MM.1S (cell line): ENCODE measurements around the gene SEMA3E.

Source experiments
- DNase-seq: peaks from one replicate; pipeline ENCODE4 v3.0.0-alpha.2; 2015
- H2AFZ ChIP-seq: fragments of 300-600 bp; sonication (generic); 2 replicates; pipeline ENCODE4 v1.6.0; 2016; ENCODE audit warnings: antibody characterized with exemption, low read length
- H3F3A ChIP-seq: fragments of 300-600 bp; sonication (generic); 2 replicates; pipeline ENCODE4 v1.6.1; 2016; ENCODE audit warnings: mild to moderate bottlenecking, antibody characterized with exemption, low read length, moderate library complexity, mixed read lengths; ENCODE audit not compliant: insufficient read depth
- H3K27ac ChIP-seq: fragments of 300-600 bp; sonication (generic); 2 replicates; pipeline ENCODE4 v1.5.1; 2016; ENCODE audit warnings: mild to moderate bottlenecking, low read length
- H3K27me3 ChIP-seq: fragments of 300-600 bp; sonication (generic); replicated peaks from 2 replicates; pipeline ENCODE4 v1.6.0; 2016; ENCODE audit warnings: low read length; ENCODE audit not compliant: insufficient read depth
- H3K36me3 ChIP-seq: fragments of 300-600 bp; sonication (generic); replicated peaks from 2 replicates; pipeline ENCODE4 v1.6.1; 2016; ENCODE audit warnings: mild to moderate bottlenecking, low read length, mixed read lengths; ENCODE audit not compliant: insufficient read depth
- H3K4me1 ChIP-seq: fragments of 300-600 bp; sonication (generic); 2 replicates; pipeline ENCODE4 v1.6.1; 2016; ENCODE audit warnings: low read length, mixed read lengths
- H3K4me2 ChIP-seq: fragments of 300-600 bp; sonication (generic); 2 replicates; pipeline ENCODE4 v1.6.0; 2016; ENCODE audit warnings: low read depth, low read length
- H3K4me3 ChIP-seq: fragments of 300-600 bp; sonication (generic); 2 replicates; pipeline ENCODE4 v1.5.1; 2016; ENCODE audit warnings: low read length, mixed read lengths
- H3K79me2 ChIP-seq: fragments of 300-600 bp; sonication (generic); 2 replicates; pipeline ENCODE4 v1.6.1; 2016; ENCODE audit warnings: mixed run types, low read length, mixed read lengths
- H3K9ac ChIP-seq: fragments of 300-600 bp; sonication (generic); 2 replicates; pipeline ENCODE4 v1.6.1; 2016; ENCODE audit warnings: low read length, mixed read lengths
- H3K9me2 ChIP-seq: fragments of 300-600 bp; sonication (generic); replicated peaks from 2 replicates; pipeline ENCODE4 v1.6.1; 2016; ENCODE audit warnings: mild to moderate bottlenecking, low read length, mixed read lengths; ENCODE audit not compliant: insufficient read depth
- H3K9me3 ChIP-seq: fragments of 300-600 bp; sonication (generic); replicated peaks from 2 replicates; pipeline ENCODE4 v1.6.1; 2016; ENCODE audit warnings: mild to moderate bottlenecking, low read length, mixed read lengths; ENCODE audit not compliant: insufficient read depth
- H4K20me1 ChIP-seq: fragments of 300-600 bp; sonication (generic); 2 replicates; pipeline ENCODE4 v1.6.1; 2016; ENCODE audit warnings: mild to moderate bottlenecking, low read length, moderate library complexity, mixed read lengths; ENCODE audit not compliant: insufficient read depth
- EZH2 ChIP-seq: fragments of 300-600 bp; sonication (generic); optimal IDR thresholded peaks from 2 replicates; pipeline ENCODE3; 2017; ENCODE audit warnings: low read depth, mild to moderate bottlenecking, antibody characterized with exemption, low read length, mixed read lengths
- EZH2phosphoT487 ChIP-seq: fragments of 300-600 bp; sonication (generic); IDR thresholded peaks from 2 replicates; pipeline ENCODE4 v1.6.1; 2018; ENCODE audit warnings: antibody characterized with exemption, low read length
- TF ChIP-seq, protein P1 (sequence below): fragments of 300-600 bp; sonication (generic); IDR thresholded peaks from 2 replicates; pipeline ENCODE4 v1.5.1; 2016; ENCODE audit warnings: antibody characterized with exemption, low read length, mixed read lengths

Gene SEMA3E

DNA sequence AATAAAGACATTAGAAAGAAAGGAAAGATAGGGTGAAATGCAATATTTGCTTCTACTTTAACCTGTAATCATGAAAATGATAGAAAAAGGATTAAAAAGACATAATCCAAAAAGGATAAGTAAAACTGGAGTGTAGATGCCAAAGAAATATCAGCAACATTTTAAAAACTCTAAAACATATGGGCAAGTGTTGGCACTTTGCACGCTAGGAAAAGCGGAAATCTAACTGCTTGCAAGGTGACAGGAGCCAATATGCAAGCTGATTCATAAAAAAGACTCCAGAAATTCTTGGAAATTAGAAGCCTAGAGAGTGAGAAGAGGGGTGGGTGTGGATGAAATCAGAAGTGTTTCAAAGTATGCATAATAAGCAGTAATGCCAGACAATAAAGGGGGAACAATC, 161.1 kb downstream of the SEMA3E start:
- no peak overlapping the region for H3K4me2 ChIP-seq
- no peaks in the 10 kb centered on the region for H3K9me3 ChIP-seq
- no peaks in the 10 kb centered on the region for H3K9me2 ChIP-seq
- DNase-seq: no peak
- H2AFZ ChIP-seq: no peak overlapping the region
- H3K27me3 ChIP-seq: no peaks in the 10 kb centered on the region
- H3F3A ChIP-seq: no peaks in the 10 kb centered on the region
- H3K36me3 ChIP-seq: no peaks in the 10 kb centered on the region
- TF ChIP-seq, protein P1, sequence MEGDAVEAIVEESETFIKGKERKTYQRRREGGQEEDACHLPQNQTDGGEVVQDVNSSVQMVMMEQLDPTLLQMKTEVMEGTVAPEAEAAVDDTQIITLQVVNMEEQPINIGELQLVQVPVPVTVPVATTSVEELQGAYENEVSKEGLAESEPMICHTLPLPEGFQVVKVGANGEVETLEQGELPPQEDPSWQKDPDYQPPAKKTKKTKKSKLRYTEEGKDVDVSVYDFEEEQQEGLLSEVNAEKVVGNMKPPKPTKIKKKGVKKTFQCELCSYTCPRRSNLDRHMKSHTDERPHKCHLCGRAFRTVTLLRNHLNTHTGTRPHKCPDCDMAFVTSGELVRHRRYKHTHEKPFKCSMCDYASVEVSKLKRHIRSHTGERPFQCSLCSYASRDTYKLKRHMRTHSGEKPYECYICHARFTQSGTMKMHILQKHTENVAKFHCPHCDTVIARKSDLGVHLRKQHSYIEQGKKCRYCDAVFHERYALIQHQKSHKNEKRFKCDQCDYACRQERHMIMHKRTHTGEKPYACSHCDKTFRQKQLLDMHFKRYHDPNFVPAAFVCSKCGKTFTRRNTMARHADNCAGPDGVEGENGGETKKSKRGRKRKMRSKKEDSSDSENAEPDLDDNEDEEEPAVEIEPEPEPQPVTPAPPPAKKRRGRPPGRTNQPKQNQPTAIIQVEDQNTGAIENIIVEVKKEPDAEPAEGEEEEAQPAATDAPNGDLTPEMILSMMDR: no peak
- TF ChIP-seq EZH2 (no peak), EZH2phosphoT487 (no peak)
- no peaks in the 10 kb centered on the region for H4K20me1 ChIP-seq
- no peaks in the 10 kb centered on the region for H3K4me1 ChIP-seq
- no peak overlapping the region for H3K9ac ChIP-seq
- no peak overlapping the region for H3K4me3 ChIP-seq
- no peaks in the 10 kb centered on the region for H3K79me2 ChIP-seq
- H3K27ac ChIP-seq: no peak overlapping the region

DNA sequence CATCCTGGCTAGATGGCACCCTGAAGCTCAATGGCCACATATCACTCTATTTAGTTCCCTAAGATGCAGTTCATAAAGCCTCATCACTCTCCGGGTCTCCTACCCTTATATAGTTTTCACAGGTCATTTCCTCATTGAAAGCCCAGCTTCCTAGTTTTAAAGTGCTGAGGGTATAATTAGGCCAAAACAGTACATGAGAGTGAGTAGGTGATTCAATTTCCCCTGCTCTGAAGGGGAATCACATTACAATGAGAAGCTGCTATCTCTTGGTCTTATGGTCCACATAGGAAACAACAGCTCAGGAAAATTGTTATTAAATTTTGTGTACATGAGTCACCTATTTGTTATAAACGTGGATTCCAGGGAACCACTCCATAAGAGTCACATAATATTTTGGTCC, 162.0 kb downstream of the SEMA3E start:
- Histone ChIP-seq H4K20me1 (no peaks in the 10 kb centered on the region), H2AFZ (no peak overlapping the region), H3K4me1 (no peaks in the 10 kb centered on the region), H3K27me3 (no peaks in the 10 kb centered on the region), H3F3A (no peaks in the 10 kb centered on the region), H3K9ac (no peak overlapping the region), H3K36me3 (no peaks in the 10 kb centered on the region), H3K4me2 (no peak overlapping the region), H3K9me2 (no peaks in the 10 kb centered on the region), H3K9me3 (no peaks in the 10 kb centered on the region), H3K79me2 (no peaks in the 10 kb centered on the region), H3K4me3 (no peak overlapping the region), H3K27ac (no peak overlapping the region)
- TF ChIP-seq EZH2phosphoT487 (no peak), EZH2 (no peak)
- TF ChIP-seq, protein P1: no peak
- no peak for DNase-seq

- Histone ChIP-seq H3F3A (no peaks in the 10 kb centered on the region), H3K36me3 (no peaks in the 10 kb centered on the region)
These were observed 162.4 kb downstream of the SEMA3E start for GRCh38 chr7:83486536-83486935.

More at GRCh38 chr7:83486536-83486935, 162.4 kb downstream of the SEMA3E start:
- Histone ChIP-seq H3K9me2 (no peaks in the 10 kb centered on the region), H3K9ac (no peak overlapping the region), H4K20me1 (no peaks in the 10 kb centered on the region), H2AFZ (no peak overlapping the region), H3K79me2 (no peaks in the 10 kb centered on the region), H3K4me2 (no peak overlapping the region), H3K27me3 (no peaks in the 10 kb centered on the region), H3K4me1 (no peaks in the 10 kb centered on the region), H3K27ac (no peak overlapping the region), H3K9me3 (no peaks in the 10 kb centered on the region), H3K4me3 (no peak overlapping the region)
- DNase-seq: no peak
- TF ChIP-seq EZH2phosphoT487 (no peak), EZH2 (no peak)
- TF ChIP-seq, protein P1: no peak
